GM19328 (cell line): ENCODE data around the gene NCOA1.
"Not testable (repeated sequence)": the region's sequence is repeated elsewhere in the genome, so short reads cannot be mapped to it uniquely, and the experiment has no call there.

Experiments
- ATAC-seq: cut with Tn5 transposase; IDR thresholded peaks from one replicate; pipeline ENCODE4 v1.9.1; 2021; ENCODE audit warnings: mild to moderate bottlenecking, moderate library complexity; ENCODE audit not compliant: unreplicated experiment

The NCOA1 gene

GRCh38 chr2:24531610-24532009 is 40.6 kb downstream of the NCOA1 start:
- ATAC-seq = not testable (repeated sequence)

GRCh38 chr2:24532057-24532456 is 41.0 kb downstream of the NCOA1 start:
- not testable (repeated sequence) for ATAC-seq

GRCh38 chr2:24533574-24533973 is 42.5 kb downstream of the NCOA1 start:
- not testable (repeated sequence) for ATAC-seq

- ATAC-seq = no peak
Observed at GRCh38 chr2:24538720-24539119, 47.7 kb downstream of the NCOA1 start.

GRCh38 chr2:24539258-24539657 is 48.2 kb downstream of the NCOA1 start:
- ATAC-seq = no peak

- ATAC-seq = no peak
Observed at GRCh38 chr2:24540011-24540477, 49.0 kb downstream of the NCOA1 start.

GRCh38 chr2:24541621-24542020 is 50.6 kb downstream of the NCOA1 start:
- no peak for ATAC-seq

- ATAC-seq = no peak
Observed at GRCh38 chr2:24542269-24542872, 51.3 kb downstream of the NCOA1 start.

- ATAC-seq = no peak
Observed at GRCh38 chr2:24543252-24543651, 52.2 kb downstream of the NCOA1 start.

- ATAC-seq = no peak
Observed at GRCh38 chr2:24544456-24545115, 53.5 kb downstream of the NCOA1 start.

- no peak for ATAC-seq
Observed at GRCh38 chr2:24546669-24547068, 55.6 kb downstream of the NCOA1 start.

GRCh38 chr2:24548058-24548457 is 57.0 kb downstream of the NCOA1 start:
- ATAC-seq = no peak

GRCh38 chr2:24550301-24550700 is 59.2 kb downstream of the NCOA1 start:
- not testable (repeated sequence) for ATAC-seq

GRCh38 chr2:24551016-24551415 is 60.0 kb downstream of the NCOA1 start:
- no peak for ATAC-seq

- ATAC-seq = no peak
Observed at GRCh38 chr2:24552836-24553235, 61.8 kb downstream of the NCOA1 start.

GRCh38 chr2:24558781-24559472 is 67.9 kb downstream of the NCOA1 start:
- ATAC-seq = no peak

GRCh38 chr2:24559473-24560113 is 68.5 kb downstream of the NCOA1 start:
- ATAC-seq = no peak

- ATAC-seq = no peak
Observed at GRCh38 chr2:24565537-24565936, 74.5 kb downstream of the NCOA1 start.

- ATAC-seq = no peak
Observed at GRCh38 chr2:24566209-24566608, 75.2 kb downstream of the NCOA1 start.

- no peak for ATAC-seq
Observed at GRCh38 chr2:24566630-24567029, 75.6 kb downstream of the NCOA1 start.

GRCh38 chr2:24568551-24568950 is 77.5 kb downstream of the NCOA1 start:
- ATAC-seq = no peak

- ATAC-seq = not testable (repeated sequence)
Observed at GRCh38 chr2:24569565-24569964, 78.5 kb downstream of the NCOA1 start.
